OCI-M1 (cell line): ENCODE measurements around the gene ZNF320.
A peak's percentile ranks its signal among the peaks of the same experiment; 100 is the strongest.
"Not testable (repeated sequence)": the region's sequence is repeated elsewhere in the genome, so short reads cannot be mapped to it uniquely, and the experiment has no call there.

Experiments
- DNase-seq: peaks from one replicate; lab custom pipeline; 2025; lab: John Stamatoyannopoulos, UW

Gene ZNF320

DNA sequence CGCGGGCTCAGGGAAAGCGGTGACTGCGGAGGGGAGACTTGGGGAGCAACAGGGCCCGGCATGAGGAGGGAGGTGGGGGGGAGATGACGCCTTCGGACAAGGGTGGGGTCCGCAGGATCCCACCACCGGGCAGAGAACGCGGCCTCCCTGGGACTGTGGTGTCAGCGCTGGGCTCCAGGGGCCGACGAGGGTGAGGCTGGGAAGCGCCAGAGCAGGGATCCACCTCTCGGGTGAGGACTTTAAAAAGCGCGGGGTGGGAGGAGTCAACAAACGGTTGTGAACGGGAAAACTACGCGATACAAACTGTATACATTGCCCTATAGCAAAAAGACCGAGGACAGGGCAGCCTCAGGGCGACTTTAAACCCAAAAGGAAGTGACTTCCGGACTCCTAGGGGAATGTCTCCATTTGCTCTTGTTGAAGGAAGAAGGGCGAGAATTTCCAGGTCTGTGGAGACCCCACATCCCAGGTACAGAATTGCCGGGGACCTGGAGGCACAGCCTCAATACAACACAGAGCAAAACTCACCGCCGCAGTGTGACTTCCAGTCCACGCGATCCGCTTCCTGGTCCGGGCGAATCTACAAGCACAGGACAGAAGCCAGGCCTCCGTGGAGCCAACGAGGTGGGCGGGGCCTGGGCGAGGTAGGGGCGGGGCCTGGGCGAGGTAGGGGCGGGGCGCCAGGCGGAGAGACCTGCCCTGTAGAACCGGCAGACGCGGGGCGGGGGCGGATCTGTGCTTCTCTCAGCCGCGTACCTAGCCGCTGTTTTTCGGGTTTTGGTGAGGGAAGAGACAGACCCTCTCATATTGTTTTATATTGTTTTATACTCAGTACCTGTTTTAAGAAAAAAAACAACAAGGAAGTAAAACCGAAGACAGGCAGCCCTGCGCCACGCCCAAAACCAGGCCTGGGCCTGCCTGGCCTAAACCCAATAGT lies 25.7 kb upstream of the ZNF320 start, which contains the start of gene ZNF888:
ZNF888 (minus strand) TSS at position 588 of the 937 bp plus-strand sequence. CDS start 5,555 bp downstream, outside the sequence.
- peak; percentile 96 for DNase-seq

DNA sequence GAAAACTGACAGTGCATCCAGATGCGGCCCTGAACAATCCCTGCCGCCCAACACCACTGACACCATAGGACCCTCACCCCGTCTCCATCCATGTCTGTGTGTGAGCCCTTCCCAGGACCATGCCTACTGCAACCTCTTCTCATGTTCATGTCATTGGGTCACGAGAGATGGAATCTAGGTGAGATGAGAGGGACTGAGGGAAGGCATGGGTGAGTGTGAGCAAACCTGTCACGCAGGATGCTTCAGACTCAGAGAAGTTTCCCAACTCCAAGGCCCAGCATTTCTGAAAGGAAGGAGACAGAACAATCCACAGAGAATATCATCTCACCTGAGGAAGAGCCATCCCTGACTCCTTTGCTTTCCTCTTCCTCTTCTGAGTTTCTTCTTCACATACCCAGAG lies 20.1 kb upstream of the ZNF320 start:
- no peak for DNase-seq

GRCh38 chr19:52910648-52911047 lies 13.2 kb upstream of the ZNF320 start:
- DNase-seq = peak; percentile 29

DNA sequence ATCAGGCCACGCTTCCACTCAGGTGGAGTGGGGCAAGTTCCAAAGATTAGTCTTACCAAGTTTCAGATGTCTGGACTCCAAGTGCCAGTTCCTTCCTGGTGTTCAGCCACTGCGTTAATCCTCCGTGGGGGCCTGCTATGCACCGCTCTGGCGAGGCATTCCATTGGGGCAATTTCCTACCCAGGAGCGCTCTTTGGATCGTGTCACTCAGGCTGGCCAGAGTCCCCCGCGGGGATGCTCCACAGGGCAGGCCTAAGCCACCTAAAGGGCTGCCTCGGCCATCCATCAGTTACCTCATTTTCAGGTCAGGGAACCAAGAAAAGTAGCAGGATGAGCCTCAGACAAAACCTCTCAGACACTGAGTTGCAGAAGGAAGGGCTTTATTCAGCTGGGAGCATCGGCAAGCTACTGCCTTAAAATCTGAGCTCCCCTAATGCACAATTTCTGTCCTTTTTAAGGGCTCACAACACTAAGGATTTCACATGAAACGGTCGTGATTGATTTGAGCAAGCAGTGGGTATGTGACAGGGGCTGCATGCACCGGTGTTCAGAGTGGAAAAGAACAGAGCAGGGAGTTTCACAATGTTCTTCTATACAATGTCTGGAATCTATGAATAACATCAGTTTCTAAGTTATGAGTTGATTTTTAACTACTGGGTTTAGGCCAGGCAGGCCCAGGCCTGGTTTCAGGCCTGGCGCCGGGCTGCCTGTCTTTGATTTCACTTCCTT lies 6.8 kb upstream of the ZNF320 start:
- not testable (repeated sequence) for DNase-seq

DNA sequence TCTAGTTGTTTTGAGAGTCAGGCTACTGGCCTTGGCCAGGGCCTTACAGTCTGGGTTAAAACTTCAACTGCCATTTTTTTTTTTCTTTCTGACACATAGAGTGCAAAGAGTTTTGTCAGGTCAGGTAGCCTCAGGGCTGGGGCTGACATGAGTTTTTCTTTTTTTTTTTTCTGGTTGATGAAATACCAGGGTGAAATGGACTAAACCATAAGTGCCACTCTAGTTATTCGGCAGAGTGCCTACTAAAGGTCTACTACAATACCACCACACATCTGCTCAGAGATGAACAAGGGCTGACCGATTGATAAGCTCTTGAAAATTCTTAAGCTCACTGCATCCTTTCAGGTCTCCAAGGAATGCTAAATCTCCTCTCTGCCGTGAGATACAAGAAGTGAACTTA lies 4.4 kb upstream of the ZNF320 start:
- no peak for DNase-seq

- DNase-seq = not testable (repeated sequence)
Observed at GRCh38 chr19:52898596-52898995, 1.2 kb upstream of the ZNF320 start.

- DNase-seq = no peak
Observed at GRCh38 chr19:52898101-52898500, 666 bp upstream of the ZNF320 start.

GRCh38 chr19:52896431-52897137 lies 851 bp downstream of the ZNF320 start:
- DNase-seq = peak; percentile 59

- DNase-seq = no peak
Observed at GRCh38 chr19:52891336-52891735, 6.1 kb downstream of the ZNF320 start.

GRCh38 chr19:52889931-52890330 lies 7.5 kb downstream of the ZNF320 start:
- no peak for DNase-seq

GRCh38 chr19:52889076-52889475 lies 8.4 kb downstream of the ZNF320 start:
- no peak for DNase-seq

DNA sequence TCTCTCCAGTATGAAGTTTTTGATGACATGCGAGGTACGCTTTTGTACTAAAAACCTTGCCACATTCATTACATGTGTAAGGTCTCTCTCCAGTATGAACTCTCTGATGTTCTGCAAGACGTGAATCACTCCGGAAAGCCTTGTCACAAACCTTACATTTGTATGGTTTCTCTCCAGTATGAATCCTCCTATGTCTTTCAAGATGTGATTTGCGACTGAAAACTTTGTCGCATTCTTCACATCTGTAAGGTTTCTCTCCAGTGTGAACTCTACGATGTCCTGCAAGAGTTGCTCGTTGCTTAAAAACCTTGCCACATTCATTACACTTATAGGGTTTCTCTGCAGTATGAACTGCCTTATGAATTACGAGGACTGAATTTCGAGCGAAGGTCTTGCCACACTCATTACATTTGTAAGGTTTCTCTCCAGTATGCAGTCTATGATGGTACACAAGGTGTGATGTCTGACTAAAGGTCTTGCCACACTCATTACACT lies 16.5 kb downstream of the ZNF320 start:
- no peak for DNase-seq

DNA sequence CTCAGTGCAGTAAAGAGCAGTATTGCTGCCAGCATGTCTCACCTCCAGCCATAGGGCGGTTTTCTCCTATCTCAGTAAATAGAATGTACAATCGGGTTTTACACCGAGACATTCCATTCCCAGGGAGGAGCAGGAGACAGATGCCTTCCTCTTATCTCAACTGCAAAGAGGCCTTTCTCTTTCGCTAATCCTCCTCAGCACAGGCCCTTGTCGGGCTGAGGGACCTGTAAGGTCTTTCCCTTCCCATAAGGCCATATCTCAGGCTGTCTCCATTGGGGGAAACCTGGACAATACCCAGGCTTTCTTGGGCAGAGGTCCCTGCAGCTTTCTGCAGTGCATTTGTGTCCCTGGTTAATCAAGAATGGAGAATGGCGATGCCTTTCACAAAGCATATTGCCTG lies 24.4 kb downstream of the ZNF320 start:
- not testable (repeated sequence) for DNase-seq

DNA sequence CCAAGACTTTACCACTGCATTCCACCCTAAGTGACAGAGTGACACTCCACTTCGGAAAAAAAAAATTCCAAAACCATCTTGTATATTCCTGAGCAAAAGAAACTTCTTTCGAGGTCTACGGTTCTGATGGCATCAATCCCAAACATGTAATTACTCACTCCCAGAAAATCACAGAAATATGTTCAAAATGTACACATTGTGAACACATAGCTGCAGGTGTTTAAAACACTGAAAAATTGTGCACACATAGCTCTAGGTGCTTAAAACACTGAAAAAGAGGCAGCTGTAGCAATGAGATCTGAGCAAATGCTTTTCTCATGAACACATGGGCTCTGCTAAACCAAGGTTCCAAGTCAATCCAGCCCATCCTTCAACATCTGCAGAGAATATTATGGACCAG lies 26.0 kb downstream of the ZNF320 start:
- no peak for DNase-seq

DNA sequence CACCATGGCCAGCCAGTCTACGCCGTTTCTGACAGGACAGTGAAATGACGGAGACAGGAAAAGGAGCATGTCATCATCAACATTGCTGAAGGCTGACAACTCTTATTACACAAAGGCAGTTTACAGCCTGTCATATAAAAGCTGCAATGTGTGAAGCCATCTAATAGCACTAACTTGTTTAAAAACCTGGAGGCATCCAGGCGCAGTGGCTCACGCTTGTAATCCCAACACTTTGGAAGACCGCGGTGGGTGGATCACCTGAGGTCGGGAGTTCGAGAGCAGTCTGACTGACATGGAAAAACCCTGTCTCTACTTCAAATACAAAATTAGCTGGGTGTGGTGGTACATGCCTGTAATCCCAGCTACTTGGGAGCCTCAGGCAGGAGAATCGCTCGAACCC lies 29.4 kb downstream of the ZNF320 start:
- not testable (repeated sequence) for DNase-seq

GRCh38 chr19:52857378-52858191 lies 39.9 kb downstream of the ZNF320 start, which contains the start of gene ZNF468:
Gene ZNF468, minus strand, starts transcription at chr19:52857619. Its CDS starts 3,347 bp downstream, at chr19:52854272.
- peak; percentile 86 for DNase-seq

DNA sequence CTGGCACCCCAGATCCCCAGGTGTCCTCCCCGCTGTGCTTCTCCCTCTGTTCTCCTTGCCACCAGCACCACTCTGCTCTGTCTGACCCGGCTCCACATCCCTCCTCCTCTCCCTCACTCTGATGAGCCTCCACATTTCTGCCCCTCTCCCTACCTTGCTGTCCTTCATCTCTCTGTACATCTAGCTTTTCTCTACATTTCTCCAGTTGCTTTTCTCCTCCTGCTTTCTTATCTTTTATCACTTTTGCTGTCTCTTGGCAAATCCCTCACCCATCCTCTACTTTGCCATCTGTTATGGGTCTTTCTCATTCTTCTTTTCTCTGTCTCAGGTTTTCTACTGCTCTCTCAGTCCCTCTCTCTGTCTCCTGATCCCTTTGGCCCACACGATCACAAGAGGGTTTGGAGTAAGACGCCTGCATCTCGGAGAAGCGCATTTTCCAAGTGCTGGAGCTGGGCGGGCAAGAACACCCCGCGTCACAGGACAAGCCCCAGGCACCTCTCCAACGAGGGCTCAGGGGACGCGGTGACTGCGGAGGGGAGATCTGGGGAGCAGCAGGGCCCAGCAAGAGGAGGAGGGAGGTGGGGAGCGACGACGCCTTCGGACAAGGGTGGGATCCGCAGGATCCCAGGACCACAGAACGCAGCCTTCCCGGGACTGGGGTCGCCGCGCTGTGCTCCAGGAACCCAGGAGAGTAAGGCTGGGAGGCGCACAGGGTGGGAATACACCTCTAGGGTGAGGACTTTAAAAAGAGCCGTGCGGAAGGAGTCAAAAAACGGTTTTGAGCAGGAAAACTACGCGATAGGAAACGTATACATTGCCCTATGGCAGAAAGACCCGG lies 40.7 kb downstream of the ZNF320 start:
- DNase-seq = not testable (repeated sequence)
